Head of caudate nucleus (tissue), 42 donors: ENCODE measurements around the gene WWOX.
A peak's percentile ranks its signal among the peaks of the same experiment; 100 is the strongest.

Experiments used
- DNase-seq, 42 donors: peaks; one replicate each; pipeline versions ENCODE4 v3.0.0 to v3.0.0-alpha.2; 2020 to 2021; ENCODE audit warnings: mixed read lengths in 7 of 42
- intact Hi-C: fragments of 100-400 bp; cut with DNase I; formaldehyde crosslinking; loops from one replicate; pipeline ENCODE4 v1.15.0; 2022

Gene WWOX

GRCh38 chr16:79112462-79112861 lies 1013.0 kb downstream of the WWOX start:
- intact Hi-C loops, result no loop called here
- no peak for DNase-seq

- intact Hi-C loops, result no loop called here
Measured at GRCh38 chr16:79113826-79114225, 1014.4 kb downstream of the WWOX start.

GRCh38 chr16:79114759-79115158 lies 1015.3 kb downstream of the WWOX start:
- no peak for DNase-seq
- intact Hi-C loops, result no loop called here

More at GRCh38 chr16:79113826-79114225, 1014.4 kb downstream of the WWOX start:
- DNase-seq, result no peak

GRCh38 chr16:79121906-79122305 lies 1022.5 kb downstream of the WWOX start:
- no peak for DNase-seq
- intact Hi-C loops, result no loop called here

GRCh38 chr16:79122343-79122742 lies 1022.9 kb downstream of the WWOX start:
- DNase-seq, result no peak
- intact Hi-C loops, result no loop called here

GRCh38 chr16:79124016-79124756 lies 1024.7 kb downstream of the WWOX start:
- intact Hi-C loops, result no loop called here
- DNase-seq, result peak in 1 of 42 donors; percentile 41

- intact Hi-C loops, result no loop called here
Measured at GRCh38 chr16:79127766-79128165, 1028.3 kb downstream of the WWOX start.

GRCh38 chr16:79128706-79129105 lies 1029.3 kb downstream of the WWOX start:
- DNase-seq, result peak in 29 of 42 donors; percentile 12 to 66 (median 30)
- intact Hi-C loops, result no loop called here

More at GRCh38 chr16:79127766-79128165, 1028.3 kb downstream of the WWOX start:
- DNase-seq, result peak in 1 of 42 donors; percentile 10

- intact Hi-C loops, result no loop called here
- no peak for DNase-seq
Measured at GRCh38 chr16:79130616-79131015, 1031.2 kb downstream of the WWOX start.

GRCh38 chr16:79131321-79132075 lies 1032.0 kb downstream of the WWOX start:
- DNase-seq, result no peak
- intact Hi-C loops, result no loop called here

GRCh38 chr16:79132701-79133100 lies 1033.2 kb downstream of the WWOX start:
- DNase-seq, result no peak
- intact Hi-C loops, result no loop called here

GRCh38 chr16:79134300-79134699 lies 1034.8 kb downstream of the WWOX start:
- intact Hi-C loops, result no loop called here
- no peak for DNase-seq

GRCh38 chr16:79136955-79137354 lies 1037.5 kb downstream of the WWOX start:
- intact Hi-C loops, result no loop called here
- no peak for DNase-seq

GRCh38 chr16:79137426-79137939 lies 1038.0 kb downstream of the WWOX start:
- DNase-seq, result no peak

GRCh38 chr16:79139799-79140198 lies 1040.3 kb downstream of the WWOX start:
- DNase-seq, result no peak
- intact Hi-C loops, result no loop called here

More at GRCh38 chr16:79137426-79137939, 1038.0 kb downstream of the WWOX start:
- intact Hi-C loops, result no loop called here

- no peak for DNase-seq
Measured at GRCh38 chr16:79143026-79143425, 1043.6 kb downstream of the WWOX start.

GRCh38 chr16:79150151-79150550 lies 1050.7 kb downstream of the WWOX start:
- intact Hi-C loops, result no loop called here
- DNase-seq, result no peak

More at GRCh38 chr16:79143026-79143425, 1043.6 kb downstream of the WWOX start:
- intact Hi-C loops, result no loop called here

- DNase-seq, result peak in 1 of 42 donors; percentile 10
- intact Hi-C loops, result no loop called here
Measured at GRCh38 chr16:79150632-79151310, 1051.3 kb downstream of the WWOX start.

GRCh38 chr16:79154086-79154485 lies 1054.6 kb downstream of the WWOX start:
- intact Hi-C loops, result no loop called here
- peak in 26 of 42 donors; percentile 17 to 77 (median 44) for DNase-seq

- DNase-seq, result no peak
- intact Hi-C loops, result no loop called here
Measured at GRCh38 chr16:79155471-79155870, 1056.0 kb downstream of the WWOX start.
